ENCODE measurements around the gene PRDM15.
A peak's percentile ranks its signal among the peaks of the same experiment; 100 is the strongest.

DNA sequence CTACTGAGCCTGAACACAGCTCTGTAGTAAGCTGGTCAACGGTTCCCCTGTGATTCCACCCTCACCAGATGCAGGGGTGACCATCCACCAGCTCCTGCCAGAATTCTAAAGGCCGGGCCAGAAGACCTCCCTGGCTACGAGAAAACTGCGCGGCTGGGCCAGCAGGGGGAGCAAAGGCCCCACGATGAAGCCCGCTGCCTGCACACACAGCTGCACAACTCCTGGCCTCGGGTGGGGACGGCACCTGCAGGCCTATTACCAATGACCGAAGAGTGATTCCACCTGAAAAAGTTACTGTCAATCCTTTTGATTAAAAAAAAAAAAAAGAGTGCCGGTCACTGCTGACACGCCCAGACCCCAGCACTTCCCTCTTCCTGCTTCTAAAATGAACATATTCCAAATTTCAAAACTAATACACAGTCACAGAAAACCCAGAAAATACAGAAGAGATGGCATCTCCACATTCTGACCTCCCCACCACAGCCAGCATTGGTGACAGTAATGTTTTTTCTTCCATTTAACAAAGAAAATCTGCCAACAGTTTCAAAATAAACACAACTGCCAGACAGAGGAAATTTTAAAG is 62.5 kb downstream of the PRDM15 start:
- TF ChIP-seq EZH2phosphoT487 (IDR thresholded peaks at IDR 0.05; ENCODE audit: borderline replicate concordance), result no peak
- TF ChIP-seq, protein P1, sequence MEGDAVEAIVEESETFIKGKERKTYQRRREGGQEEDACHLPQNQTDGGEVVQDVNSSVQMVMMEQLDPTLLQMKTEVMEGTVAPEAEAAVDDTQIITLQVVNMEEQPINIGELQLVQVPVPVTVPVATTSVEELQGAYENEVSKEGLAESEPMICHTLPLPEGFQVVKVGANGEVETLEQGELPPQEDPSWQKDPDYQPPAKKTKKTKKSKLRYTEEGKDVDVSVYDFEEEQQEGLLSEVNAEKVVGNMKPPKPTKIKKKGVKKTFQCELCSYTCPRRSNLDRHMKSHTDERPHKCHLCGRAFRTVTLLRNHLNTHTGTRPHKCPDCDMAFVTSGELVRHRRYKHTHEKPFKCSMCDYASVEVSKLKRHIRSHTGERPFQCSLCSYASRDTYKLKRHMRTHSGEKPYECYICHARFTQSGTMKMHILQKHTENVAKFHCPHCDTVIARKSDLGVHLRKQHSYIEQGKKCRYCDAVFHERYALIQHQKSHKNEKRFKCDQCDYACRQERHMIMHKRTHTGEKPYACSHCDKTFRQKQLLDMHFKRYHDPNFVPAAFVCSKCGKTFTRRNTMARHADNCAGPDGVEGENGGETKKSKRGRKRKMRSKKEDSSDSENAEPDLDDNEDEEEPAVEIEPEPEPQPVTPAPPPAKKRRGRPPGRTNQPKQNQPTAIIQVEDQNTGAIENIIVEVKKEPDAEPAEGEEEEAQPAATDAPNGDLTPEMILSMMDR (conservative IDR thresholded peaks at IDR 0.05; ENCODE audit: low read length), result peak; percentile 69
